NK-92 (cell line): ENCODE measurements around the gene HIPK2.

Experiments used
- DNase-seq: peaks from one replicate; lab custom pipeline; 2025; ENCODE audit not compliant: unreplicated experiment; lab: John Stamatoyannopoulos, UW

The HIPK2 gene

GRCh38 chr7:139523968-139524815, 253.6 kb downstream of the HIPK2 start:
- DNase-seq: no peak

DNA sequence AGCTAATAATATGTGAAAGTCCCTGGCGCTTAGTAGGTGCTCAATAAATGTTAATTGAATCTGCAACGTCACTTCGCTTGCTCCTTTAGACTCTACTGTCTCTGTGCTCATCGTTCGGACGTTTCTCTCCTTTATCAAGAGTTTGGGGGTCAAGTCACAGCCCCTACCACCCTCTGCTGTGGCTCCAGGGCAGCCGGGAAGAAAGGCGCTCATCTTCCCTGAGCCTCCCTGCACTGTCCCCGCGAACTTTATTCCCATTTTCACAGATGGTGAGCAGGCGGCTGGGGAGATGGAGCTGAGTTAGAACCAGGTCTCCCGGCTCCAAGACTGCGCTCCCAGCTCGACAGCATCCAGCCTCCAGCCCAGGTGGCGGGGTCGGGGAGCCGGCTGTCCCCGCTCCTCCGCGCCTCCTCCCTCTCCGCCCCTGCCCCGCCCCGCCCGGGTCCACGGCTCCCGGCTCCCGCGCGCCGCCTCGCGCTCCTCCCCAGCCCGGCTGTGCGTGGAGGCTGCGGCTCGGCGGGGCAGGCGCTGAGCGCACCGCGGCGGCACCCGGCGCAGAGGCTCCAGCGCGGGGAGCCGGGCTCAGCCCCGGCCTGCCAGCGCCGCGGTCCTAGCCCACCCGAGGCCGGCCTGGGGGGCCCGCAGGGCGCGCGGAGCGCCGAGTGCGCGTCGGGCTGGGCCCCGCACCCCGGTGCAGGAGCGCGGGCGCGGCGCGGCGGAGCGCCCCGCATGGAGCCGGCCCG, 254.4 kb downstream of the HIPK2 start, which contains the start of gene CLEC2L:
Gene CLEC2L, plus strand, starts transcription at position 487 of the 743 bp plus-strand sequence. Its CDS starts 243 bp downstream, at position 730.
- no peak for DNase-seq

GRCh38 chr7:139522830-139523198, 255.0 kb downstream of the HIPK2 start:
- no peak for DNase-seq

DNA sequence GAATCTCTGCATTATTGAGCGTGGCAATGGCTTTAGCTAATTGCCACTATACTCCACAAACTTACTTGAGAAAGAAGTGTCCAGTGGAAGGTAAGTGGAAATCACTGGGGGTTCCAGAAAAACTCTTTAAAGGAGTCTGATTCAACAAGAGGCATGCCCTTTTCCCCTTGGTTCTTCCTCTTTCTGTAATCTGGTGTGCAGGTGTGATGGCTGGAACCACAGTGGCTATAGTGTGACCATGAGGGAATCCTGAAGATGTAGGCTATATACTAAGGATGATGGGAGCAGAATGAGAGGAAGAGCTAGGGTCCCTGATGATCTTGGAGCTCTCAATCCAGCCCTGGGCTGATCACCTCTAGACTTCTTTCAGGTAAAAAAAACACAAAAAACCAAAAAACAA, 256.4 kb downstream of the HIPK2 start:
- DNase-seq: no peak

DNA sequence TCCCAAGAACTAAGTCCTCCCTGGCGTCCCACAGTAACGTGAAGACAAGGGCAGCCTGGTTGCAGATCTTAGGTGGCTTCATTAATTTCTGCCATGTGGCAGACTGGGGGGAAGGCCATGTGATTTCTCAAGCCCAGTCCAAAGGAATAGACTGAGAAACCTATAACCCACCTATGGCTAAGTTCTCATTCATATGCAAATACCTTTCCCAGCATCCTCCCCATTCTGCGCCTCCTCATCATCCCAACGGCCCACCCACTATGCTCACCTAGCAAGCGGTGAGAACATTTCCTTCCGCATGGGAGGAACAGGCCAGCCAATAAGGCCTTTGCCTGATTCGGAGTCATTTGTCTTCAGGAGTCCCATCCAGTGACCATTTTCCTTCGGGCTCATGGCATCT, 262.5 kb downstream of the HIPK2 start:
- no peak for DNase-seq
